Choroid plexus epithelial cell (primary cell): ENCODE data around the gene CSNK1A1.
"Not testable (repeated sequence)": the region's sequence is repeated elsewhere in the genome, so short reads cannot be mapped to it uniquely, and the experiment has no call there.

Source experiments
- DNase-seq: peaks from one replicate; pipeline ENCODE4 v3.0.0-alpha.2; 2010; ENCODE audit warnings: low read depth
- H3K4me3 ChIP-seq: 2 replicates; pipeline ENCODE4 v1.5.1; 2011; ENCODE audit warnings: low read depth, mild to moderate bottlenecking, control low read depth, low read length, moderate library complexity
- TF ChIP-seq, protein P1 (sequence below): conservative IDR thresholded peaks from 2 replicates; pipeline ENCODE4 v1.5.1; 2011; ENCODE audit warnings: low read depth, mild to moderate bottlenecking, control low read depth, inconsistent platforms, low read length, moderate library complexity

CSNK1A1 gene

DNA sequence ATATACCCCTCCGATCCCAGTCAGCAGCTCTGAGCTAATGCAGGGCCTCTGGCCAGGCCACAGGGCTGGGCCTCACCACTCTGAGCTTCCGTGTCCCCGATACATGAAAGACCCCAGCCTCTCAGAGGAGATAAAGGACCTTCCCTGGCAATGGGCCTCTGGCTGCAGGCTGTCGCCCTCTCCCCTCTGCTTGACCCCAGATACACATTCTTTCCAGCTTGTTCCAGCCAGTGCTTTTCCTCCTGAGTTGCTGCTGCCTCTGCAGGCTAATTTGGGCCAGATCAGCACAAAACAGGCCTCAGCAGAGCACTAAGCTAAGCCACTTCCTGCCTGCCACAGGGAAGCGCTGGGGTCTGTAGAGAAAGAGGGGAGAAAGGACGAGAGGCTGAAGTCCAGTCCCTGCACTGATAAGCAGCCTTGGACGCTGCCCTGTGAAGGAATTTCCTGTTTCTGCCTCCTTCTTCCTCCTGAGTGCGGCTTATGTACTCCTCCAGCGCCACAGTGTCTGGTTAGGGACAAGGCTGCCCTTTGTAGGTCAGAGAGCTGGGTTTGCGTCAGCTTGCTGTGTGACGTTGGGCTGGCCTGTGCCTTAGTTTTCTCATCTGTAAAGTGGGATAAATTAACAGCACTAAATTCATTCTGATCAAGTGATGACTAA lies 99.1 kb downstream of the CSNK1A1 start:
- DNase-seq: peak; percentile 74
- TF ChIP-seq, protein P1, sequence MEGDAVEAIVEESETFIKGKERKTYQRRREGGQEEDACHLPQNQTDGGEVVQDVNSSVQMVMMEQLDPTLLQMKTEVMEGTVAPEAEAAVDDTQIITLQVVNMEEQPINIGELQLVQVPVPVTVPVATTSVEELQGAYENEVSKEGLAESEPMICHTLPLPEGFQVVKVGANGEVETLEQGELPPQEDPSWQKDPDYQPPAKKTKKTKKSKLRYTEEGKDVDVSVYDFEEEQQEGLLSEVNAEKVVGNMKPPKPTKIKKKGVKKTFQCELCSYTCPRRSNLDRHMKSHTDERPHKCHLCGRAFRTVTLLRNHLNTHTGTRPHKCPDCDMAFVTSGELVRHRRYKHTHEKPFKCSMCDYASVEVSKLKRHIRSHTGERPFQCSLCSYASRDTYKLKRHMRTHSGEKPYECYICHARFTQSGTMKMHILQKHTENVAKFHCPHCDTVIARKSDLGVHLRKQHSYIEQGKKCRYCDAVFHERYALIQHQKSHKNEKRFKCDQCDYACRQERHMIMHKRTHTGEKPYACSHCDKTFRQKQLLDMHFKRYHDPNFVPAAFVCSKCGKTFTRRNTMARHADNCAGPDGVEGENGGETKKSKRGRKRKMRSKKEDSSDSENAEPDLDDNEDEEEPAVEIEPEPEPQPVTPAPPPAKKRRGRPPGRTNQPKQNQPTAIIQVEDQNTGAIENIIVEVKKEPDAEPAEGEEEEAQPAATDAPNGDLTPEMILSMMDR: peak; percentile 25
- no peak overlapping the region for H3K4me3 ChIP-seq

DNA sequence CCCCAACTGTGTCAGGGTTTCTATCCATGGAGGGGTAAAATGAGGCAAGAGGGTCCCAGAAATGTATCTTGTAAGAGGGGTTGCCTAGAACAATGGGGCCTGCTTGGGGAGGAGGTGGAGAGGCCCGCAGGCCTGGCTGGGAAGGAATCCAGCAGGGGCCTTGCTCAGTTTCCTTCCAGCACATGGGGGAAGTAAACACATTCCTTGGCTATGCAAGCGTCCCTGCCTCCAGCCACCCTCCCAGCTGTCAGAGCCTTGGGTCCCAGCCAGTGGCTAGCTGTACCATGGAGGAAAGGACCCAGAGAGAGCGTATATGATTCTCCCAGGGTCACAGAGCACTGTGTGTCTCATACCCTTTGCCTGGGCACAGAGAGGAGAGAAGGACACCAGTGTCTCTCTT lies 101.0 kb downstream of the CSNK1A1 start:
- TF ChIP-seq, protein P1: no peak
- H3K4me3 ChIP-seq: no peak overlapping the region
- DNase-seq: peak; percentile 84

DNA sequence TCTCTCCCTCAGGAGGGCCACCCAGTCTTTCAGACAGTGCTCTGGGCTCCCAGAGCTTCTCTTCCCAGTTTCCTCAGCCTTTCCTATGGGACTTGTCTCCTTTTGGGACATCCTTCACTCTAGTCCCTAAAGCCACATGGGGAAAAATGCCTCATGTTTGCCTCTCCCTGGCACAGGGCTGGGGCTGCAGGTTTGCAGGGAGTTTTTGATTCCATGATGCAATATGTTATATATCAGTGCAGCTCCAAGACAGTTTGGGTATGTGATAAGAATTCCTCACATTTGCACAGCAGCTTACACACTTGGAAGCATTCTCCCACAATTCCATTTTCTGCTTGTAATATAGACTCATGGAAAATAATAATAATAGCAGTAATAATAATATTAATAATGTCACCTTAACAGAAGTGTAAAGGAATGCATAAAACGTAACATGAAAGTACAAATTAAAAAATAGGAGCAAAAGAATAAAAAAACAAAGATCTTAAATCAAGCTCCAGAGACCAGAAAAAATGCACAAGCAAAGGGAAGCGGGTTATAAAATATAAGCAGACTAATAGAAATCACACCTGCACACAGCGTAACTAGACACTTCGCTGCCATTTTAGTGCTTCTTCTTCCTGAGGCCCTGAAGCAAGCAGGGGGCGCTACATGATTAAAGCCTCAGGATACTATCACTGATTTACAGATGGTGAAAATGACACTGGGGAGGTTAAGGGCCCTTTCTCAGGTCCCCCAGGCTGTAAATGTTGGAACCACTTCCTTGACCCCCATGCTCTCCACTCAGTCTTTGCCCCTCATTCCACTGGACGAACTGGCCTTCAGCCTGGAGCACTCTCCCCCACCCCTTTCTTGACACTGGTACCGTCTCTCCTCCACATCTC lies 102.2 kb downstream of the CSNK1A1 start:
- TF ChIP-seq, protein P1: peak; percentile 79
- H3K4me3 ChIP-seq: no peak overlapping the region
- DNase-seq: peak; percentile 70

DNA sequence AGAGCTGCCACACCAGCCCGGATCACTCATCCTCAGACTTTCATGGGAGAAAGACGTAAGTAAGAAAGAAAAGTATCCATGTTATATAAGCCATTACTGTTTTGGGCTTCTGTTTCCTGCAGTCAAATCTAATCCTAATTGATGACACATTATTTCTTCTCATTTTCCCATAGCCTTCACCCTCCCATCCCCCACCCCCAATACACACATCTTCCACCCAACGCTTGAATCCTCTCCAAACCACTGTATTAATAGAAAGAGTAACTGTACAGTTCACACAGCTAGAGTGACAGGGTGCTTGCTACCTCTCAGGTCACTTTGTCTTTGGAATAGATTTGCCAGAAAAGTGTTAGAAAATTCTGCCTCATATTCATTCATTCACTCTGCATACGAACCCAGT lies 102.8 kb downstream of the CSNK1A1 start:
- no peak for DNase-seq
- H3K4me3 ChIP-seq: no peak overlapping the region
- TF ChIP-seq, protein P1: no peak

DNA sequence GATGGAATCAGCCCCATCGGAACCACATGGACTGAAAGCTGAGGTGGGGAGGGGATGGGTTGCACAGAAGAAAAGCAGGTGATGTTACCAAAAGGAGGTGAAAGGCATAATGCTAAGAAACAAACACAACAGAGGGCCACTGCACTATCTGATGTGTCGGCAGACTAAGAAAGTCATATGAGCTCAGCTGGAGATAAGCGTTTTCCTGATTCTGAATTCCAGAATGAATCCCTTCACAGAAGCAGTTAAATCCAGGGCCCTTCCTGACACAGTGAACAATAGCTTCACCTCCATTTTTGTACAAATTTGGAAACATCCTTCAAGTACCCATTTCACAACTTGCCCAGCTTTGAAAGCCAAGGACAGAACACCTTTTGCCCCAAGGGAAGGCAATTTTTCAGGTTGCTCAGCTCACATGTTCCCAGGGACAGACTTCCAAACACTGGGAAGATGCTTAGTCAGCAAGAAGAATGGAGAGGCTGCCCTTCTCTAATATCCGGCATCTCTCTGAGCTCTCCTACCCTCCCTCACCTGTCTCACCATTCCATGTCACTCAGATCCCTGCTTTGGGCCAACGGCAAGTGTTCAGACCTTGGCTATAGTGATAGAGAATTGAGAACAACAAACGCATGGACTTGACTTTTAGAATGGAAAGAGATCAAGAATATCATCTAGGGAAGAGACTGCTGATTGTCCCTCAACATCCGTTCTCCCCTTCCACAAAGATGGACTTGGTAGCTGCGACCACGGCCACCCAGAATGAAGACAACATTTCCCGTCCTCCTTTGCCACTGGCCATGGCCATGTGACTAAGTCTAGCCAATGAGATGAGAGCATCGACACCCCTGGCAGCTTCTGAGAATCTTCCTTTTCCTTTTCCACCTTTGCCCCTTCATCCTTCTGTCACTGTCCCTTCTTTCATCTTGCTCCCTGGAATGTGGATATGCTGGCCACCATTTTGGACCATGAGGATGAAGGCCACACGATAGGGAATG lies 103.6 kb downstream of the CSNK1A1 start:
- no peak for DNase-seq
- TF ChIP-seq, protein P1: no peak
- no peak overlapping the region for H3K4me3 ChIP-seq

DNA sequence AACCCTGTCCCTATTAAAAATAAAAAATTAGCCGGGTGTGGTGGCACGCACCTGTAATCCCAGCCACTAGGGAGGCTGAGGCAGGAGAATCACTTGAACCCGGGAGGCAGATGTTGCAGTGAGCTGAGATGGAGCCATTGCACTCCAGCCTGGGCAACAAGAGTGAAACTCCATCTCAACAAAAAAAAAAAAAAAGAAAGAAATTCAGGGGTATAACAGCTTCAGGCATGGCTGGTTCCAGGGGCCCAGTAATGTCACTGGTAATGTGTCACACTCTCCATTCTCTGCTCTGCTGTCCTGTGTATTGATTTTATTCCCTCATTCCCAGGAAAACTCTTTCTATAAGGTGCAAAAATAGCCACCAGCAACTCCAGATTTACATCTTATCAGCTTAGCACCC lies 104.4 kb downstream of the CSNK1A1 start:
- DNase-seq, H3K4me3 ChIP-seq: not testable (repeated sequence)
